ENCODE measurements around the gene ALOX5. TPM values are rescaled to one million over a fixed set of nuclear protein-coding genes. Genes with fewer than 3 reads are reported as not detected.

Gene ALOX5
- total RNA-seq, 2 donors from 2014 or later, result 42.5 to 63.0 TPM

GRCh38 chr10:45457487-45457886 lies 83.5 kb downstream of the ALOX5 start:
- no peaks in the 10 kb centered on the region for H3K27me3 ChIP-seq
- no peak for DNase-seq
- H3K4me1 ChIP-seq, result peaks cover 29% of the 10 kb centered on the region
- peaks cover 0 to 2% of the 10 kb centered on the region in 2 donors for H3K36me3 ChIP-seq (replicated peaks in 1 of 2; ENCODE audit: insufficient read depth in 1 of 2, low read depth in 2 of 2)
- intact Hi-C loops (cut with DNase I), result no loop called here
- H3K4me3 ChIP-seq, result no peak overlapping the region
- TF ChIP-seq POLR2A (IDR thresholded peaks at IDR 0.05), result no peak
- TF ChIP-seq CTCF (IDR thresholded peaks at IDR 0.05), result no peak
- no peak for ATAC-seq
- no peak overlapping the region for H3K27ac ChIP-seq
- 91 to 94% methylated on average over 7 to 8 of the region's 8 CpGs for WGBS, 2 donors
- no peaks in the 10 kb centered on the region for H3K9me3 ChIP-seq

GRCh38 chr10:45460235-45460878 lies 86.3 kb downstream of the ALOX5 start:
- ATAC-seq, result no peak
- DNase-seq, result no peak
- Histone ChIP-seq H3K27me3 (no peaks in the 10 kb centered on the region), H3K4me3 (no peak overlapping the region), H3K9me3 (no peaks in the 10 kb centered on the region), H3K4me1 (peaks cover 8% of the 10 kb centered on the region), H3K36me3 (replicated peaks in 1 of 2; ENCODE audit: insufficient read depth in 1 of 2, low read depth in 2 of 2) (peaks cover 0 to 2% of the 10 kb centered on the region in 2 donors), H3K27ac (peak overlapping the region in 1 of 4 donors; percentile 41)
- intact Hi-C loops (cut with DNase I), result loop anchor here (10.0 kb wide), 1 partner anchor 264 kb away; the partner anchor contains the start of gene WASHC2C
- WGBS, 2 donors, result 69 to 95% methylated on average over 6 of the region's 6 CpGs
- no peak for TF ChIP-seq POLR2A (IDR thresholded peaks at IDR 0.05)
- no peak for TF ChIP-seq CTCF (IDR thresholded peaks at IDR 0.05)

GRCh38 chr10:45461034-45461433 lies 87.0 kb downstream of the ALOX5 start:
- peaks cover 9% of the 10 kb centered on the region for H3K4me1 ChIP-seq
- ATAC-seq (no peak), DNase-seq (peak in 1 of 4 donors; percentile 47)
- no peaks in the 10 kb centered on the region for H3K27me3 ChIP-seq
- peaks cover 0 to 2% of the 10 kb centered on the region in 2 donors for H3K36me3 ChIP-seq (replicated peaks in 1 of 2; ENCODE audit: insufficient read depth in 1 of 2, low read depth in 2 of 2)
- no peaks in the 10 kb centered on the region for H3K9me3 ChIP-seq
- H3K4me3 ChIP-seq, result no peak overlapping the region
- no peak overlapping the region for H3K27ac ChIP-seq
- WGBS, 2 donors, result 76 to 99% methylated on average over 7 of the region's 7 CpGs
- intact Hi-C loops (cut with DNase I), result loop anchor here (10.0 kb wide), 1 partner anchor 264 kb away; the partner anchor contains the start of gene WASHC2C
- no peak for TF ChIP-seq CTCF (IDR thresholded peaks at IDR 0.05)

GRCh38 chr10:45463244-45464116 lies 89.5 kb downstream of the ALOX5 start:
- WGBS, 2 donors, result 85 to 92% methylated on average over 10 to 23 of the region's 23 CpGs
- no peaks in the 10 kb centered on the region for H3K9me3 ChIP-seq
- TF ChIP-seq POLR2A (IDR thresholded peaks at IDR 0.05) (no peak), CTCF (IDR thresholded peaks at IDR 0.05) (no peak)
- no peak overlapping the region for H3K4me3 ChIP-seq
- peaks cover 0 to 2% of the 10 kb centered on the region in 2 donors for H3K36me3 ChIP-seq (replicated peaks in 1 of 2; ENCODE audit: insufficient read depth in 1 of 2, low read depth in 2 of 2)
- ATAC-seq (no peak), DNase-seq (no peak)
- peaks cover 14% of the 10 kb centered on the region for H3K4me1 ChIP-seq
- H3K27ac ChIP-seq, result no peak overlapping the region
- intact Hi-C loops (cut with DNase I), result loop anchor here (10.0 kb wide), 1 partner anchor 261 kb away; the partner anchor contains the start of gene WASHC2C
- no peaks in the 10 kb centered on the region for H3K27me3 ChIP-seq

Measured in body of pancreas (tissue), 4 donors.